ENCODE measurements around the gene MRPL45.

Gene MRPL45

GRCh38 chr17:38349097-38349730 lies 52.2 kb downstream of the MRPL45 start:
- peak; percentile 86 for DNase-seq

GRCh38 chr17:38350035-38350434 lies 53.1 kb downstream of the MRPL45 start:
- DNase-seq, result no peak

GRCh38 chr17:38351412-38352222 lies 54.6 kb downstream of the MRPL45 start, which contains the start of gene SOCS7:
TSS of gene SOCS7 (plus strand) at chr17:38351844. CDS start at chr17:38352053, 209 bp downstream.
- peak; percentile 92 for DNase-seq

- peak; percentile 11 for DNase-seq
These were observed 55.5 kb downstream of the MRPL45 start for GRCh38 chr17:38352245-38353085.

- no peak for DNase-seq
These were observed 56.2 kb downstream of the MRPL45 start for GRCh38 chr17:38353086-38353604.

- no peak for DNase-seq
These were observed 56.7 kb downstream of the MRPL45 start for GRCh38 chr17:38353668-38354067.

- DNase-seq, result no peak
These were observed 57.5 kb downstream of the MRPL45 start for GRCh38 chr17:38354466-38354865.

- DNase-seq, result no peak
These were observed 58.3 kb downstream of the MRPL45 start for GRCh38 chr17:38355251-38355650.

- DNase-seq, result no peak
These were observed 60.6 kb downstream of the MRPL45 start for GRCh38 chr17:38357486-38358123.

GRCh38 chr17:38358586-38359513 lies 61.9 kb downstream of the MRPL45 start:
- no peak for DNase-seq

GRCh38 chr17:38361694-38362465 lies 64.9 kb downstream of the MRPL45 start:
- DNase-seq, result no peak

GRCh38 chr17:38363016-38363415 lies 66.0 kb downstream of the MRPL45 start:
- DNase-seq, result no peak

GRCh38 chr17:38364741-38365140 lies 67.8 kb downstream of the MRPL45 start:
- no peak for DNase-seq

GRCh38 chr17:38369124-38369886 lies 72.3 kb downstream of the MRPL45 start:
- no peak for DNase-seq

All from activated CD4-positive, alpha-beta T cell treated with anti-CD3 and anti-CD28 coated beads, Interleukin-2, amount 50 U/mL, for 16 hours (primary cell).